HCT116 (cell line): ENCODE measurements around the gene FCHSD2.

Experiments used
- POLR2AphosphoS5 ChIP-seq: IDR thresholded peaks from 2 replicates; pipeline ENCODE4 v1.6.1; 2011; ENCODE audit warnings: mild to moderate bottlenecking, low read depth, low read length, moderate library complexity
- RAD21 ChIP-seq: IDR thresholded peaks from 2 replicates; pipeline ENCODE4 v1.6.1; 2012; ENCODE audit warnings: low read depth, mild to moderate bottlenecking
- SP1 ChIP-seq: IDR thresholded peaks from 2 replicates; pipeline ENCODE4 v1.6.1; 2012; ENCODE audit warnings: low read depth
- YY1 ChIP-seq: IDR thresholded peaks from 2 replicates; pipeline ENCODE4 v1.6.1; 2011; ENCODE audit warnings: low read length, low read depth, moderate library complexity, mild to moderate bottlenecking; ENCODE audit not compliant: insufficient replicate concordance; ENCODE audit errors: extremely low read depth
- TF ChIP-seq, protein P1 (sequence below), 3 experiments: fragments of 200-600 bp in 1 of 3; sonication (generic) in 1 of 3; IDR thresholded peaks in 2 of 3; conservative IDR thresholded peaks in 1 of 3; 2 replicates each; pipeline ENCODE4 v1.5.1; 2012 to 2017; ENCODE audit warnings: low read depth in 2 of 3, low read length in 2 of 3, antibody characterized with exemption in 1 of 3, borderline replicate concordance in 1 of 3, control low read depth in 1 of 3, mild to moderate bottlenecking in 1 of 3, mixed read lengths in 1 of 3, mixed run types in 1 of 3, moderate library complexity in 1 of 3; ENCODE audit not compliant: insufficient read depth in 1 of 3
- TF ChIP-seq, protein P2 (sequence below): IDR thresholded peaks from 2 replicates; pipeline ENCODE4 v1.6.1; 2012

DNA sequence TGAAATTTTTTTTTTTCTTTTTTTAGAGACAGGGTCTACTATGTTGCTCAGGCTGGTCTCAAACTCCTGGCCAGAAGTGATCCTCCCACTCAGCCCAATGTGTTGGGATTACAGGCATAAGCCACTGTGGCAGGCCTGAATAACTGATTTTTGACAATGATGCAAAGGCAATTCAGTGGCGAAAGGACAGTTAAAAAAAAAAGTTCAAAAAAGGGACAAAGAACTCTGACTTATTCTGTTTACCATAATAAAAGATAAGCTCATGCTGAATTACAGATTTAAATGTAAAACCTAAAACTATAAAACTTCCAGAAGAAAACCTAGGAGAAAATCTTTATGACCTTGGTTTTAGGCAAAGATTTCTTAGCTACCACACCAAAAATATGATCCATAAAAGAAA, 279.0 kb downstream of the FCHSD2 start:
- TF ChIP-seq RAD21 (no peak), SP1 (no peak), YY1 (no peak), POLR2AphosphoS5 (no peak)
- TF ChIP-seq, protein P1, sequence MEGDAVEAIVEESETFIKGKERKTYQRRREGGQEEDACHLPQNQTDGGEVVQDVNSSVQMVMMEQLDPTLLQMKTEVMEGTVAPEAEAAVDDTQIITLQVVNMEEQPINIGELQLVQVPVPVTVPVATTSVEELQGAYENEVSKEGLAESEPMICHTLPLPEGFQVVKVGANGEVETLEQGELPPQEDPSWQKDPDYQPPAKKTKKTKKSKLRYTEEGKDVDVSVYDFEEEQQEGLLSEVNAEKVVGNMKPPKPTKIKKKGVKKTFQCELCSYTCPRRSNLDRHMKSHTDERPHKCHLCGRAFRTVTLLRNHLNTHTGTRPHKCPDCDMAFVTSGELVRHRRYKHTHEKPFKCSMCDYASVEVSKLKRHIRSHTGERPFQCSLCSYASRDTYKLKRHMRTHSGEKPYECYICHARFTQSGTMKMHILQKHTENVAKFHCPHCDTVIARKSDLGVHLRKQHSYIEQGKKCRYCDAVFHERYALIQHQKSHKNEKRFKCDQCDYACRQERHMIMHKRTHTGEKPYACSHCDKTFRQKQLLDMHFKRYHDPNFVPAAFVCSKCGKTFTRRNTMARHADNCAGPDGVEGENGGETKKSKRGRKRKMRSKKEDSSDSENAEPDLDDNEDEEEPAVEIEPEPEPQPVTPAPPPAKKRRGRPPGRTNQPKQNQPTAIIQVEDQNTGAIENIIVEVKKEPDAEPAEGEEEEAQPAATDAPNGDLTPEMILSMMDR (IDR thresholded peaks at IDR 0.05 in 2 of 3, conservative IDR thresholded peaks at IDR 0.05 in 1 of 3; ENCODE audit: borderline replicate concordance in 1 of 3, insufficient read depth in 1 of 3, low read depth in 2 of 3, low read length in 2 of 3), result no peak
- TF ChIP-seq, protein P2, sequence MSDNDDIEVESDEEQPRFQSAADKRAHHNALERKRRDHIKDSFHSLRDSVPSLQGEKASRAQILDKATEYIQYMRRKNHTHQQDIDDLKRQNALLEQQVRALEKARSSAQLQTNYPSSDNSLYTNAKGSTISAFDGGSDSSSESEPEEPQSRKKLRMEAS, result no peak
